ENCODE measurements around the gene CYB5A. TPM values are rescaled to one million over a fixed set of nuclear protein-coding genes. Genes with fewer than 3 reads are reported as not detected.
"Not testable (repeated sequence)": the region's sequence is repeated elsewhere in the genome, so short reads cannot be mapped to it uniquely, and the experiment has no call there.

CYB5A gene
- total RNA-seq, 1 donor from 2014 or later, result 36.0 TPM

DNA sequence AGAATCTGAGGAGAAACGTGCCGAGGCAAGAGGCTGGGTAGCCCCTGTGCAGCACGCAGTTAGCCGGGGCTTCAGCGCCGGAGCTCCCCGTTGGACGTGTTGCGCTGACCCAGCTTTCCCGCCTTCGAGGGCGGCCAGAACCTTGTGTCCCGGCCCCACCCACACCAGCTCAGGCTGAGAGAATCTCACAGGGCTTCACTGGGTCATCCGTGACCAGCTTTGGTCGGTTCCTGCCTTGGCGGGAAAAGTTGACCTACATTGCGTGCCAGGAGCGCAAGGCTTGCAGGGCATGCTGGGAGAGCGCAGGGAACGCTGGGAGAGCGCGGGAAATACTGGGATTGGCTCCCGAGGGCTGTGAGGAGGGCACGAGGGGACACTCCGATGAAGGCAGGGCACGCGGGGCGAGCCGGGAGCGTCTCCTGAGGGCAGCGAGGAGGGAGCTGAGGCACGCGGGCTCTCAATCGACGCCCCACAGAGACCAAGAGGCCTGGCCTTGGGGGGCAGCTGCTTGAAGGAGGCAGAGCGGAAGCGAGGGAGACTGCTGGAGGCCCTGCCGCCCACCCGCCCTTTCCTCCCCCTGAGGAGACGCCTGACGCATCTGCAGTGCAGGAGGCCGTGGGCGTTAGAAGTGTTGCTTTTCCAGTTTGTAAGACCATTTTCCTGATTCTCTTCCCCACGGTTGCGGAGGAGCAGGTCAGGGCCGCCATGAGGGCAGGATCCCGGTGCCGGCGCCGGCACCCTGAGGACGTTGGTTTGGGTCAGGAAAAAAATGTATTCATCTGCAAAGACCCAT is 23.9 kb upstream of the CYB5A start, which contains the start of gene C18orf63:
Gene C18orf63 (plus strand): TSS at position 376 of the 793 bp plus-strand sequence. CDS start 2,027 bp downstream, outside the sequence.
- Mint-ChIP-seq H3K4me3 (no peak within 1 kb of the TSS), H3K4me1 (ENCODE audit: low read depth) (no peaks in the 10 kb centered on the region), H3K9me3 (no peaks in the 10 kb centered on the region), H3K36me3 (ENCODE audit: low read depth) (no peaks in the 10 kb centered on the region), H3K27ac (no peak within 1 kb of the TSS), H3K27me3 (ENCODE audit: insufficient read depth) (peaks cover 6% of the 10 kb centered on the region)
- no peak for DNase-seq (ENCODE audit: low spot score)
- intact Hi-C loops (cut with micrococcal nuclease), result no loop called here

GRCh38 chr18:74314759-74315463 is 23.1 kb upstream of the CYB5A start:
- DNase-seq (ENCODE audit: low spot score), result no peak
- no peak overlapping the region for H3K4me3 Mint-ChIP-seq
- H3K27ac Mint-ChIP-seq, result no peak overlapping the region
- intact Hi-C loops (cut with micrococcal nuclease), result no loop called here
- H3K4me1 Mint-ChIP-seq (ENCODE audit: low read depth), result no peaks in the 10 kb centered on the region
- H3K9me3 Mint-ChIP-seq, result no peaks in the 10 kb centered on the region
- H3K27me3 Mint-ChIP-seq (ENCODE audit: insufficient read depth), result peaks cover 9% of the 10 kb centered on the region
- H3K36me3 Mint-ChIP-seq (ENCODE audit: low read depth), result no peaks in the 10 kb centered on the region

GRCh38 chr18:74311000-74311399 is 19.2 kb upstream of the CYB5A start:
- no peak for DNase-seq (ENCODE audit: low spot score)
- Mint-ChIP-seq H3K27me3 (ENCODE audit: insufficient read depth) (peaks cover 31% of the 10 kb centered on the region), H3K27ac (no peak overlapping the region), H3K4me3 (no peak overlapping the region), H3K4me1 (ENCODE audit: low read depth) (no peaks in the 10 kb centered on the region), H3K9me3 (no peaks in the 10 kb centered on the region), H3K36me3 (ENCODE audit: low read depth) (no peaks in the 10 kb centered on the region)
- intact Hi-C loops (cut with micrococcal nuclease), result no loop called here

DNA sequence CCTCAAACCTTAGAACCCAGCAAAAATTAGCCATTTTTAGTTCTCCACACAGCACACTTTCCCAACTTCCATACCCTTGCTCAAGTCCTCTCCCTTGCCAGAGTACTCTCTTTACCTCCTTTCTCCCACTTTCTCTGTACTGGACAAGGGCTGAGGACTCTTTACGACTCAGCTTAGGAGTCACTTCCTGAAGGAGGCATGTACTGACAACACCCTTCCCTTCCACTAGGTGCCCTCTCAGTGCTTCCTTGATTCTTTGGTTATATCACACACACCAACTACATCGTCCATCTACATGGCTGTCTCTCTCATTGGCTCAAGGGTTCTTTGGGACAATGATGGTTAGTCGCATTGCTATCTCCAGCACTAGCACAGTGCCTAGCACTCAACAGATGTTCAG is 18.6 kb upstream of the CYB5A start:
- H3K27ac Mint-ChIP-seq, result no peak overlapping the region
- H3K36me3 Mint-ChIP-seq (ENCODE audit: low read depth), result no peaks in the 10 kb centered on the region
- DNase-seq (ENCODE audit: low spot score), result no peak
- no peak overlapping the region for H3K4me3 Mint-ChIP-seq
- no peaks in the 10 kb centered on the region for H3K9me3 Mint-ChIP-seq
- intact Hi-C loops (cut with micrococcal nuclease), result no loop called here
- H3K4me1 Mint-ChIP-seq (ENCODE audit: low read depth), result no peaks in the 10 kb centered on the region
- H3K27me3 Mint-ChIP-seq (ENCODE audit: insufficient read depth), result peaks cover 36% of the 10 kb centered on the region

DNA sequence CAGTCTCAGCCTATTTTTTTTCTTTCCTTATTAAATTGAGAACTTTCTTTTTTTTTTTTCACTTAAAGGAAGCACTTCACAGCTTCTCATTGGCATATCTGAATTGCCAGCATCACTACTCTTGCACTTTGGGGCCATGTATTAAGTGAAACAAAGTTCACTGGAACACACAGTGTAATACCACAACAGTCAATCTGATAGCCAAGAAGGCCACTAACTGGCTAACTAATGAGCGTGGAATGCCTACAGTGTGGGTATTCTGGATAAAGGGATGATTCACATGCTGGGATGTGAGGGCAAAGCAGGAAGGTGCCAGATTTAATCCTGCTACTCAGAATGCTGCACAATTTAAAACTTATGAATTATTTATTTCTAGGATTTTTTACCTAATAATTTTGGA is 12.2 kb upstream of the CYB5A start:
- Mint-ChIP-seq H3K36me3 (ENCODE audit: low read depth) (no peaks in the 10 kb centered on the region), H3K27ac (no peak overlapping the region), H3K4me3 (no peak overlapping the region), H3K27me3 (ENCODE audit: insufficient read depth) (peaks cover 49% of the 10 kb centered on the region), H3K4me1 (ENCODE audit: low read depth) (no peaks in the 10 kb centered on the region), H3K9me3 (no peaks in the 10 kb centered on the region)
- intact Hi-C loops (cut with micrococcal nuclease), result no loop called here
- no peak for DNase-seq (ENCODE audit: low spot score)

DNA sequence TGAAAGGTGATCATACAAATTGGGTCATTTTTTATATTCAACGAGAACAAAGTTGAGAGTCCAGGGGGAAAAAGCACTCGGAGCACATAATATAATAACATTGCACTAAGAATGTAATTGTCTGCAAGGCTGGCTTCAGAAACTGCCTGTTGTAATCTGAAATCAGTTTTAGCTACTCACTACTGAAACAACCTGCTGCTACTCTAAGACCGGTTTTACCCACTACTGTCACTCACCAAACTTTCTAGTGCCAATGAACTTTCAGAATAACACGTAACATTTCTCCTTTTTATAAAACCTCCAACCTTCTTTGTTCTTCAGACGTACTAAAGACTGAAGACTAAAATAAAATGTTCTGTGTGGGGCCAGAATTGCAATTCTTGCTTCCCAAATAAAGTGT is 11.5 kb upstream of the CYB5A start:
- no peaks in the 10 kb centered on the region for H3K36me3 Mint-ChIP-seq (ENCODE audit: low read depth)
- no peak for DNase-seq (ENCODE audit: low spot score)
- H3K4me1 Mint-ChIP-seq (ENCODE audit: low read depth), result no peaks in the 10 kb centered on the region
- H3K4me3 Mint-ChIP-seq, result no peak overlapping the region
- H3K27me3 Mint-ChIP-seq (ENCODE audit: insufficient read depth), result peaks cover 48% of the 10 kb centered on the region
- no peak overlapping the region for H3K27ac Mint-ChIP-seq
- H3K9me3 Mint-ChIP-seq, result no peaks in the 10 kb centered on the region
- intact Hi-C loops (cut with micrococcal nuclease), result no loop called here

DNA sequence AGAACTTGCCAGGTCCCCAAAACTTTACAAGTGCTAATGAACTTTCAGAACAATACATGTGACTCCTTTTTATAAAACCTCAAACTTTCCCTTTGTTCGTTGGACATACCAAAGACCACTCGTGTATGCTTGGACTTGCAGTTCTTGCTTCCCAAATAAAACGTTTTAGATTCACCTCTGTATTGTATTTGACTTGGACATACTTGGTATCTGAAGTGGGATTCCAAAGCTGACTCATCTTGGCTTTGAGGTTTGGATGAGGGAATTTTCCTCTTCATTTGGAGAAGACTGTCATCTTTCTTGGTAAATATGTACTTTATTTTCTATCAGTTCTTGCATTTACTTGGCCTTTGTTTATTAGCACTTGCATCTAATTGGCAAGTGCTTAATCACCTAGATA is 8.0 kb upstream of the CYB5A start:
- Mint-ChIP-seq H3K9me3 (no peaks in the 10 kb centered on the region), H3K27ac (no peak overlapping the region), H3K36me3 (ENCODE audit: low read depth) (no peaks in the 10 kb centered on the region), H3K4me1 (ENCODE audit: low read depth) (no peaks in the 10 kb centered on the region), H3K4me3 (no peak overlapping the region), H3K27me3 (ENCODE audit: insufficient read depth) (peaks cover 29% of the 10 kb centered on the region)
- no peak for DNase-seq (ENCODE audit: low spot score)
- intact Hi-C loops (cut with micrococcal nuclease), result no loop called here

GRCh38 chr18:74299162-74299561 is 7.4 kb upstream of the CYB5A start:
- H3K9me3 Mint-ChIP-seq, result no peaks in the 10 kb centered on the region
- H3K27me3 Mint-ChIP-seq (ENCODE audit: insufficient read depth), result peaks cover 27% of the 10 kb centered on the region
- H3K36me3 Mint-ChIP-seq (ENCODE audit: low read depth), result no peaks in the 10 kb centered on the region
- H3K4me1 Mint-ChIP-seq (ENCODE audit: low read depth), result no peaks in the 10 kb centered on the region
- H3K27ac Mint-ChIP-seq, result no peak overlapping the region
- no peak for DNase-seq (ENCODE audit: low spot score)
- no peak overlapping the region for H3K4me3 Mint-ChIP-seq
- intact Hi-C loops (cut with micrococcal nuclease), result no loop called here

GRCh38 chr18:74294526-74294925 is 2.8 kb upstream of the CYB5A start:
- peaks cover 14% of the 10 kb centered on the region for H3K4me1 Mint-ChIP-seq (ENCODE audit: low read depth)
- H3K36me3 Mint-ChIP-seq (ENCODE audit: low read depth), result peaks cover 2% of the 10 kb centered on the region
- intact Hi-C loops (cut with micrococcal nuclease), result loop anchor here (5.0 kb wide), 2 partner anchors 42 to 48 kb away; no protein-coding TSS in a partner anchor
- DNase-seq (ENCODE audit: low spot score), result no peak
- no peak overlapping the region for H3K4me3 Mint-ChIP-seq
- H3K9me3 Mint-ChIP-seq, result no peaks in the 10 kb centered on the region
- peaks cover 14% of the 10 kb centered on the region for H3K27me3 Mint-ChIP-seq (ENCODE audit: insufficient read depth)
- H3K27ac Mint-ChIP-seq, result no peak overlapping the region

- not testable (repeated sequence) for DNase-seq (ENCODE audit: low spot score); H3K27ac Mint-ChIP-seq; H3K9me3 Mint-ChIP-seq; H3K4me3 Mint-ChIP-seq; H3K36me3 Mint-ChIP-seq (ENCODE audit: low read depth)
- Mint-ChIP-seq H3K27me3 (ENCODE audit: insufficient read depth) (peaks cover 14% of the 10 kb centered on the region), H3K4me1 (ENCODE audit: low read depth) (peaks cover 14% of the 10 kb centered on the region)
- intact Hi-C loops (cut with micrococcal nuclease), result loop anchor here (1.0 to 5.0 kb wide), 5 partner anchors 41 to 304 kb away; partner anchors contain the start of genes TIMM21 and ZNF407
Measured at GRCh38 chr18:74292982-74293381, 1.2 kb upstream of the CYB5A start.

- DNase-seq (ENCODE audit: low spot score), result no peak
- H3K4me1 Mint-ChIP-seq (ENCODE audit: low read depth), result peaks cover 14% of the 10 kb centered on the region
- H3K4me3 Mint-ChIP-seq, result no peak overlapping the region
- no peak overlapping the region for H3K27ac Mint-ChIP-seq
- peaks cover 2% of the 10 kb centered on the region for H3K36me3 Mint-ChIP-seq (ENCODE audit: low read depth)
- intact Hi-C loops (cut with micrococcal nuclease), result loop anchor here (1.0 to 5.0 kb wide), 5 partner anchors 40 to 305 kb away; partner anchors contain the start of genes TIMM21 and ZNF407
- H3K27me3 Mint-ChIP-seq (ENCODE audit: insufficient read depth), result peaks cover 14% of the 10 kb centered on the region
- no peaks in the 10 kb centered on the region for H3K9me3 Mint-ChIP-seq
Measured at GRCh38 chr18:74292541-74292858, 737 bp upstream of the CYB5A start.

GRCh38 chr18:74291472-74291770 is 342 bp downstream of the CYB5A start:
- Mint-ChIP-seq H3K4me3 (no peak overlapping the region), H3K27ac (peak overlapping the region; percentile 90), H3K4me1 (ENCODE audit: low read depth) (peaks cover 14% of the 10 kb centered on the region), H3K9me3 (no peaks in the 10 kb centered on the region), H3K27me3 (ENCODE audit: insufficient read depth) (peaks cover 19% of the 10 kb centered on the region), H3K36me3 (ENCODE audit: low read depth) (peaks cover 2% of the 10 kb centered on the region)
- DNase-seq (ENCODE audit: low spot score), result no peak
- intact Hi-C loops (cut with micrococcal nuclease), result loop anchor here (2.0 to 5.0 kb wide), 3 partner anchors 39 to 95 kb away; no protein-coding TSS in a partner anchor

DNA sequence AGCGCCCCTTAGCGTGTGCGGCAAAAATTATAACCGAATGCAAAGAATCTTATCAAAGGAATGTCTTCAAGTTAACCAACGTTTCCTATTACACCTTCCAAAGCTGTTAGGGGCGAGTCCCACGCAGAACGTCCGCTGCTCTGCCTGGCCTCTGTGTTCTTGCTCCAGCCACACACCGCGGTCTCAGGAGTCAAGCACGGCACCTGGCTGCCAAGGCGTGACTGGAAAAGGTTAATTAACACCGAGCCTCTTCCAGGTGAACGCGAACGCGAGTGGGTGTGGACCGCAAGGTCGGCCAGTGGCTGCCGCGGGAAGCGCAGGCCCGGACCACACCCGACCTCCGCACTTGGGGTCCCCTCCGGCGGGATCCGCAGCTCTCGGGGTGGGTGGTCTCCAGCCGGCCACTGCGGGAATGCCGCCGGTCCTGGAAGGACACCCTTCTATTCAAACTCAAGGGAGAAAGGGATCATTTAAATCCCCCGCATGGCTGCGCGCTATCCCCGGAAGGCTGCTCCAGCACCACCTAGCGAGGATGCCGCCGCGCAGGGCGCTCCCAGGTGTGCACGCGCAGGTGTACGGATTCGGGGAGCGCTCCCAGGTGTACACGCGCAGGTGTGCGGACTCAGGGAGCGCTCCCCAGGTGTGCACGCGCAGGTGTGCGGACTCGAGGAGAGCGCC is 830 bp downstream of the CYB5A start:
- Mint-ChIP-seq H3K27me3 (ENCODE audit: insufficient read depth) (peaks cover 20% of the 10 kb centered on the region), H3K27ac (no peak overlapping the region), H3K4me1 (ENCODE audit: low read depth) (peaks cover 14% of the 10 kb centered on the region), H3K4me3 (no peak overlapping the region), H3K36me3 (ENCODE audit: low read depth) (peaks cover 2% of the 10 kb centered on the region), H3K9me3 (no peaks in the 10 kb centered on the region)
- DNase-seq (ENCODE audit: low spot score), result no peak
- intact Hi-C loops (cut with micrococcal nuclease), result loop anchor here (2.0 to 5.0 kb wide), 3 partner anchors 39 to 94 kb away; no protein-coding TSS in a partner anchor
